PC-3 (cell line): ENCODE measurements around the gene CPEB2. TPM values are rescaled to one million over a fixed set of nuclear protein-coding genes. Genes with fewer than 3 reads are reported as not detected.

Source experiments
- ATAC-seq: fragments of 200-7000 bp; cut with Tn5 transposase; 2 replicates; pipeline ENCODE4 v1.9.1; 2020; ENCODE audit warnings: mild to moderate bottlenecking, moderate library complexity
- Bru-seq: library from RNA; stranded (reverse); fragments of 400-500 nt; gene quantifications from one replicate; lab custom pipeline; 2021; lab: Mats Ljungman, UMichigan
- BruChase-seq, 2 experiments: library from RNA; stranded (reverse); fragments of 400-500 nt; gene quantifications; one replicate each; lab custom pipeline; 2021; lab: Mats Ljungman, UMichigan
- BruUV-seq: library from RNA; stranded (reverse); fragments of 400-500 nt; replicated peaks from 2 replicates; lab custom pipeline; 2021; lab: Mats Ljungman, UMichigan
- CTCF ChIA-PET: fragments of 300-600 bp; sonication (Branson Sonifier 250); formaldehyde crosslinking; loops from one replicate; lab custom pipeline; 2022; ENCODE audit warnings: antibody characterized with exemption; lab: Charles Lee
- POLR2A ChIA-PET: fragments of 300-600 bp; sonication (Branson Sonifier 250); formaldehyde crosslinking; loops from one replicate; lab custom pipeline; 2022; ENCODE audit warnings: antibody characterized with exemption; ENCODE audit not compliant: unreplicated experiment; lab: Charles Lee
- DNase-seq: peaks from one replicate; pipeline ENCODE4 v3.0.0-alpha.2; 2015
- H2AFZ ChIP-seq: fragments of 300-600 bp; sonication (generic); 2 replicates; pipeline ENCODE4 v1.6.0; 2016; ENCODE audit warnings: antibody characterized with exemption, low read length
- H3F3A ChIP-seq: fragments of 300-600 bp; sonication (generic); one replicate; pipeline ENCODE4 v1.6.0; 2017; ENCODE audit warnings: antibody characterized with exemption, low read length, control low read depth, mild to moderate bottlenecking; ENCODE audit not compliant: unreplicated experiment
- H3K27ac ChIP-seq: fragments of 300-600 bp; sonication (generic); 2 replicates; pipeline ENCODE4 v1.5.1; 2016; ENCODE audit warnings: mild to moderate bottlenecking, low read length
- H3K27me3 ChIP-seq: fragments of 300-600 bp; sonication (generic); 2 replicates; pipeline ENCODE4 v1.6.1; 2016; ENCODE audit warnings: low read length, mixed read lengths
- H3K36me3 ChIP-seq: fragments of 300-600 bp; sonication (generic); 2 replicates; pipeline ENCODE4 v1.6.1; 2016; ENCODE audit warnings: low read depth, mixed run types, low read length, mixed read lengths
- H3K4me1 ChIP-seq: fragments of 300-600 bp; sonication (generic); 2 replicates; pipeline ENCODE4 v1.5.1; 2016; ENCODE audit warnings: low read length; ENCODE audit not compliant: insufficient read depth
- H3K4me2 ChIP-seq: fragments of 300-600 bp; sonication (generic); 2 replicates; pipeline ENCODE4 v1.6.0; 2016; ENCODE audit warnings: low read length
- H3K4me3 ChIP-seq: fragments of 300-600 bp; sonication (generic); 2 replicates; pipeline ENCODE4 v1.5.1; 2016; ENCODE audit warnings: mild to moderate bottlenecking, low read length, mixed read lengths
- H3K79me2 ChIP-seq: fragments of 300-600 bp; sonication (generic); 2 replicates; pipeline ENCODE4 v1.6.1; 2017; ENCODE audit warnings: low read length, mixed read lengths
- H3K9ac ChIP-seq: fragments of 300-600 bp; sonication (generic); 2 replicates; pipeline ENCODE4 v1.6.0; 2016; ENCODE audit warnings: mild to moderate bottlenecking, low read length
- H3K9me2 ChIP-seq: fragments of 300-600 bp; sonication (generic); replicated peaks from 2 replicates; pipeline ENCODE4 v1.6.1; 2016; ENCODE audit warnings: mixed run types, low read length, mixed read lengths
- H3K9me3 ChIP-seq: fragments of 300-600 bp; sonication (generic); 2 replicates; pipeline ENCODE4 v1.6.1; 2016; ENCODE audit warnings: low read length, mixed read lengths
- H4K20me1 ChIP-seq: fragments of 300-600 bp; sonication (generic); 2 replicates; pipeline ENCODE4 v1.6.1; 2016; ENCODE audit warnings: low read length, mixed read lengths
- CTCF ChIP-seq: fragments of 300-600 bp; sonication (generic); conservative IDR thresholded peaks from 2 replicates; pipeline ENCODE4 v1.5.1; 2017; ENCODE audit warnings: antibody characterized with exemption, low read depth, mild to moderate bottlenecking, low read length
- EZH2 ChIP-seq: fragments of 300-600 bp; sonication (generic); IDR thresholded peaks from one replicate; pipeline ENCODE4 v1.6.1; 2017; ENCODE audit warnings: antibody characterized with exemption, mild to moderate bottlenecking, low read length; ENCODE audit not compliant: unreplicated experiment
- EZH2phosphoT487 ChIP-seq: fragments of 300-600 bp; sonication (generic); IDR thresholded peaks from 2 replicates; pipeline ENCODE4 v1.6.1; 2018; ENCODE audit warnings: mild to moderate bottlenecking, antibody characterized with exemption, low read length, borderline replicate concordance
- intact Hi-C: fragments of 100-400 bp; cut with micrococcal nuclease; formaldehyde crosslinking; loops from 2 replicates; pipeline ENCODE4 v1.9.0; 2023
- long read RNA-seq: library from polyadenylated mRNA; unstranded; transcript quantifications from one replicate; pipeline ENCODE4 v2.0.0, GENCODE V29; 2021; ENCODE audit not compliant: unreplicated experiment
- total RNA-seq: library from RNA; depleted of rRNA; stranded (reverse); fragments of >200 nt; gene quantifications from 2 replicates; pipeline ENCODE4 v1.2.3, GENCODE V29; 2014; rRNA removed

The CPEB2 gene
- total RNA-seq, result 1.8 and 2.4 TPM in 2 replicates
- percentile 86 among the genes with signal in this experiment for Bru-seq, nascent RNA
- BruChase-seq, experiment 1, labeled RNA remaining after a 6-hour chase, result percentile 67 among the genes with signal in this experiment
- percentile 78 among the genes with signal in this experiment for BruChase-seq, experiment 2, labeled RNA remaining after a 2-hour chase
- long read RNA-seq, full-length matches to known transcripts, result 18 of 24 reads
- long read RNA-seq, partial matches to known transcripts, result 1 of 24 reads
- long read RNA-seq, other reads (novel, unspliced or antisense), result 5 of 24 reads

DNA sequence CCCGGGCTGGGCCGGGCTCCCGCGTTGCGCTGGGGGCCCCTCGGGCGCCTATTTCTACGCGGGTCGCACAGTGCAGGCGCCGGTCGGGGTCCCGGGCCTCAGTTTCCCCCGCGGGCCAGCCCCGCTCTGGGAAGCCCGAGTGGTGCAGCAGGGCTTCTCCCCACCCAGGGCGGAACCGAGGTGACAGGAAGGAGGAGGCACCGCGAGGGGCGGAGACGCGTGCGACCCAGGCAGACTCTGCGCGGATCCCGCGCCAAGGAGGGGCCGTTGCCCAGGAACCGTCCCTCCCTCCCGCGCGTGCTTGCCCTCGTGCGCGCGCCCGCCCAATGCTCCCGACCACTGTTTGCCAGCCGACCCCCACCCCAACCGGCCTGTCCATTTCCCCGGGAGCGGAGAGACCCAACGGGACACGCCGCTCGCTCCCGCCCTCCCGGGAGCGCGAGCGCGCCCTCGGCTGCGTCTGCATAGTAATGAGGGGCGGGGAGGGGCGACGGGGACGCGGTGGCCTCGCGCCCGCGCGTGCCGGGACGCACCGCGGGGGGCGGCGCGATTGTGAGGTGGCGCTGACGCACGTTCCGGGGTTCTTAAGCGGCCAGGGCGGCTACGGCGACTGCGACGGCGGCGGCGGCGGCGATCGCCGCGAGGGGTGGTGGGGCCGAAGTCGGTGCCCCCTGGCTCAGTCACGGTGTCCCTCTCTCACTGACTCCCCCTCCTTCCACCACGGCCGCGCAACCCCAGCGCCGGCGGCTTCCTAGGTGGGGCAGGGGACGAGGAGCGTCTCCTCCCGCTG is at the start of gene CPEB2:
CPEB2 (plus strand) TSS at position 613 of the 790 bp plus-strand sequence. CDS start 193 bp downstream, outside the sequence.
- Histone ChIP-seq H3K9me2 (no peaks in the 10 kb centered on the region), H3K27me3 (no peaks in the 10 kb centered on the region), H3K4me1 (peaks cover 17% of the 10 kb centered on the region; the same call in 1 of the 2 replicates), H3F3A (no peaks in the 10 kb centered on the region), H3K4me2 (peak within 1 kb of the TSS; percentile 93), H3K4me3 (peak within 1 kb of the TSS; percentile 96), H3K79me2 (peaks cover 31% of the 10 kb centered on the region), H3K27ac (peak within 1 kb of the TSS; percentile 83), H4K20me1 (peaks cover 9% of the 10 kb centered on the region; the same call in 1 of the 2 replicates), H3K9me3 (no peaks in the 10 kb centered on the region), H3K36me3 (no peaks in the 10 kb centered on the region), H3K9ac (peak within 1 kb of the TSS; percentile 78), H2AFZ (peak within 1 kb of the TSS; percentile 98)
- ChIA-PET POLR2A (no interaction called here), CTCF (no interaction called here)
- DNase-seq (peak; percentile 88), ATAC-seq (peak; percentile 65)
- intact Hi-C loops, result loop anchor here (1.0 to 10.0 kb wide), 6 partner anchors 85 to 1347 kb away; no protein-coding TSS in a partner anchor
- TF ChIP-seq EZH2phosphoT487, result peak; percentile 82; the same call in 1 of the 2 replicates
- TF ChIP-seq CTCF, result no peak
- no peak for TF ChIP-seq EZH2
- BruUV-seq, result no TSS peak

- BruUV-seq, result no TSS peak
- Histone ChIP-seq H3K9me2 (no peaks in the 10 kb centered on the region), H3K4me1 (no peaks in the 10 kb centered on the region), H3K79me2 (no peaks in the 10 kb centered on the region), H2AFZ (no peak overlapping the region), H3K27me3 (no peaks in the 10 kb centered on the region), H3K36me3 (no peaks in the 10 kb centered on the region), H3K4me2 (no peak overlapping the region), H3K4me3 (no peak overlapping the region), H3K27ac (no peak overlapping the region), H4K20me1 (no peaks in the 10 kb centered on the region), H3K9me3 (no peaks in the 10 kb centered on the region), H3F3A (no peaks in the 10 kb centered on the region), H3K9ac (no peak overlapping the region)
- no peak for DNase-seq
- ATAC-seq, result peak; percentile 58
- no peak for TF ChIP-seq EZH2
- no peak for TF ChIP-seq EZH2phosphoT487
- TF ChIP-seq CTCF, result no peak
- intact Hi-C loops, result no loop called here
- ChIA-PET POLR2A (no interaction called here), CTCF (no interaction called here)
These were observed 43.8 kb upstream of the CPEB2 start for GRCh38 chr4:14958436-14958835.
